Fibroblast of pulmonary artery (primary cell): Measurements from ENCODE around the gene METRNL.

Experiments used
- DNase-seq: peaks from one replicate; pipeline ENCODE4 v3.0.0-alpha.2; 2010; ENCODE audit warnings: low read depth
- H3K4me3 ChIP-seq: replicated peaks from 2 replicates; pipeline ENCODE4 v1.5.1; 2011; ENCODE audit warnings: low read depth, mild to moderate bottlenecking, control low read depth, low read length, moderate library complexity
- CTCF ChIP-seq: IDR thresholded peaks from 2 replicates; pipeline ENCODE4 v1.5.1; 2011; ENCODE audit warnings: mild to moderate bottlenecking, control low read depth, low read length, inconsistent platforms; ENCODE audit errors: missing control alignments

METRNL gene

GRCh38 chr17:83115202-83115651 is 35.8 kb downstream of the METRNL start:
- no peak for TF ChIP-seq CTCF
- DNase-seq, result no peak
- no peak overlapping the region for H3K4me3 ChIP-seq

GRCh38 chr17:83115832-83116231 is 36.4 kb downstream of the METRNL start:
- no peak for TF ChIP-seq CTCF
- no peak overlapping the region for H3K4me3 ChIP-seq
- no peak for DNase-seq

- TF ChIP-seq CTCF, result no peak
- no peak overlapping the region for H3K4me3 ChIP-seq
- no peak for DNase-seq
These were observed 36.9 kb downstream of the METRNL start for GRCh38 chr17:83116311-83116771.

GRCh38 chr17:83116783-83117555 is 37.6 kb downstream of the METRNL start:
- TF ChIP-seq CTCF, result no peak
- no peak overlapping the region for H3K4me3 ChIP-seq
- no peak for DNase-seq

- DNase-seq, result no peak
- no peak for TF ChIP-seq CTCF
- no peak overlapping the region for H3K4me3 ChIP-seq
These were observed 38.2 kb downstream of the METRNL start for GRCh38 chr17:83117583-83117982.

- DNase-seq, result no peak
- H3K4me3 ChIP-seq, result no peak overlapping the region
- no peak for TF ChIP-seq CTCF
These were observed 38.8 kb downstream of the METRNL start for GRCh38 chr17:83118071-83118841.
